ENCODE data around the gene LDHB.

The LDHB gene

GRCh38 chr12:21638054-21638891 is 19.4 kb downstream of the LDHB start:
- POLR2A ChIA-PET = no interaction called here
- Histone ChIP-seq H3K9me3 (ENCODE audit: control insufficient read depth, insufficient read depth, low read depth, low read length) (no peaks in the 10 kb centered on the region), H3K4me3 (ENCODE audit: low read depth, low read length) (no peak overlapping the region), H3K4me1 (ENCODE audit: control insufficient read depth, insufficient read depth, low read length) (no peaks in the 10 kb centered on the region), H3K27ac (ENCODE audit: extremely low read depth, low read depth, low read length) (no peak overlapping the region), H3K36me3 (ENCODE audit: control insufficient read depth in 2 of 2, insufficient read depth in 1 of 2, low read length in 2 of 2) (peaks cover 72 to 89% of the 10 kb centered on the region in 2 experiments)
- TF ChIP-seq PRDM6 (tag by site-specific recombination; IDR thresholded peaks at IDR 0.05) (0 out of 2 replicates have a peak, but pooled peaks have one; percentile 10), ZNF548 (tag by site-specific recombination; IDR thresholded peaks at IDR 0.05) (no peak), PRDM1 (tag by site-specific recombination; IDR thresholded peaks at IDR 0.05) (peak; percentile 76; the same call in 1 of the 2 replicates)
- CTCF ChIA-PET = no interaction called here

GRCh38 chr12:21634245-21634644 is 23.4 kb downstream of the LDHB start:
- no peak overlapping the region for H3K4me3 ChIP-seq (ENCODE audit: low read depth, low read length)
- ChIA-PET CTCF (no interaction called here), POLR2A (interaction anchor here (0.8 to 1.0 kb wide), 2 partner anchors 18 to 46 kb away, joined by 3 read pairs; no protein-coding TSS in a partner anchor)
- no peaks in the 10 kb centered on the region for H3K4me1 ChIP-seq (ENCODE audit: control insufficient read depth, insufficient read depth, low read length)
- peaks cover 38 to 59% of the 10 kb centered on the region in 2 experiments for H3K36me3 ChIP-seq (ENCODE audit: control insufficient read depth in 2 of 2, insufficient read depth in 1 of 2, low read length in 2 of 2)
- H3K27ac ChIP-seq (ENCODE audit: extremely low read depth, low read depth, low read length) = no peak overlapping the region
- no peaks in the 10 kb centered on the region for H3K9me3 ChIP-seq (ENCODE audit: control insufficient read depth, insufficient read depth, low read depth, low read length)
- no peak for TF ChIP-seq YY2 (tag by site-specific recombination; IDR thresholded peaks at IDR 0.05)
- TF ChIP-seq ZNF184 (tag by site-specific recombination; IDR thresholded peaks at IDR 0.05) = no peak
- no peak for TF ChIP-seq ZNF549 (tag by site-specific recombination; IDR thresholded peaks at IDR 0.05)
- TF ChIP-seq ZSCAN18 (tag by site-specific recombination; IDR thresholded peaks at IDR 0.05) = no peak
- no peak for TF ChIP-seq PATZ1 (tag by site-specific recombination; IDR thresholded peaks at IDR 0.05)
- no peak for TF ChIP-seq ZNF18 (tag by site-specific recombination; IDR thresholded peaks at IDR 0.05)
- TF ChIP-seq ZNF140 (tag by site-specific recombination; IDR thresholded peaks at IDR 0.05) = no peak
- TF ChIP-seq MYNN (tag by site-specific recombination; IDR thresholded peaks at IDR 0.05; ENCODE audit: borderline replicate concordance) = no peak
- TF ChIP-seq ZFP41 (tag by site-specific recombination; IDR thresholded peaks at IDR 0.05; ENCODE audit: borderline replicate concordance) = no peak
- TF ChIP-seq ZNF391 (tag by site-specific recombination; IDR thresholded peaks at IDR 0.05; ENCODE audit: borderline replicate concordance, low read depth) = no peak
- TF ChIP-seq KLF10 (tag by site-specific recombination; IDR thresholded peaks at IDR 0.05) = no peak
- TF ChIP-seq ZNF133 (tag by site-specific recombination; IDR thresholded peaks at IDR 0.05) = no peak
- TF ChIP-seq SP2 (tag by site-specific recombination; IDR thresholded peaks at IDR 0.05) = no peak
- TF ChIP-seq ELK4 (IDR thresholded peaks at IDR 0.05; ENCODE audit: borderline replicate concordance, low read depth, low read length) = no peak
- TF ChIP-seq HOXC10 (CRISPR knock-in tag; IDR thresholded peaks at IDR 0.05) = no peak
- no peak for TF ChIP-seq ZNF174 (tag by site-specific recombination; IDR thresholded peaks at IDR 0.05)
